ENCODE measurements around the gene FLRT2. TPM values are rescaled to one million over a fixed set of nuclear protein-coding genes. Genes with fewer than 3 reads are reported as not detected.

Gene FLRT2
- total and polyA plus RNA-seq, 9 of the 15 experiments (the other 6 are each of a cell fraction or from before 2014, with no cell fraction given), result 0.02 TPM; not detected in 8

DNA sequence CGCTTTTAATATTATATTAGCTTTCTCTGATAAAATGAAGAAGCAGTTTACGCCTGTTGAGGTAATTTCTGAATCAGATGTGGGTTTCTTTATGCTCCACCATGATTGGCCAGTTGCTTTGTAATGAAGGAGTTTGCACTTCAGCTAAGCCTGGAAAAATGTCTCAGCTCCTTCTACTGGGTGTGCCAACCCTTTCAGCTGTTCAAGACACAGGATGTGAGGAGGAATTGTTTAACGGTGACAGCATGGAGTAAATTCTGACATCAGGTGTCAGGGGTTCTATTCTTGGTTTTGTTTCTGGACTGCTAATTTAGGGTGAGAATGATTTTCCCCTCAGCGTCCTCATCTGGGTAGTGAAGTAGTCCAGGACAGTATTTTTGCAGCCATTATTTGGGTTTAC lies 43.5 kb downstream of the FLRT2 start (continued):
- TF ChIP-seq KLF6 (CRISPR knock-in tag; IDR thresholded peaks at IDR 0.05; ENCODE audit: borderline replicate concordance) (no peak), YBX1 (IDR thresholded peaks at IDR 0.05) (no peak), ZKSCAN3 (CRISPR knock-in tag; IDR thresholded peaks at IDR 0.05) (no peak), MEF2A (IDR thresholded peaks at IDR 0.05; ENCODE audit: control insufficient read depth, low read depth, low read length) (no peak)
- TF ChIP-seq, protein P1, sequence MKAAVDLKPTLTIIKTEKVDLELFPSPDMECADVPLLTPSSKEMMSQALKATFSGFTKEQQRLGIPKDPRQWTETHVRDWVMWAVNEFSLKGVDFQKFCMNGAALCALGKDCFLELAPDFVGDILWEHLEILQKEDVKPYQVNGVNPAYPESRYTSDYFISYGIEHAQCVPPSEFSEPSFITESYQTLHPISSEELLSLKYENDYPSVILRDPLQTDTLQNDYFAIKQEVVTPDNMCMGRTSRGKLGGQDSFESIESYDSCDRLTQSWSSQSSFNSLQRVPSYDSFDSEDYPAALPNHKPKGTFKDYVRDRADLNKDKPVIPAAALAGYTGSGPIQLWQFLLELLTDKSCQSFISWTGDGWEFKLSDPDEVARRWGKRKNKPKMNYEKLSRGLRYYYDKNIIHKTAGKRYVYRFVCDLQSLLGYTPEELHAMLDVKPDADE (conservative IDR thresholded peaks at IDR 0.05; ENCODE audit: control insufficient read depth, low read depth, low read length), result no peak

DNA sequence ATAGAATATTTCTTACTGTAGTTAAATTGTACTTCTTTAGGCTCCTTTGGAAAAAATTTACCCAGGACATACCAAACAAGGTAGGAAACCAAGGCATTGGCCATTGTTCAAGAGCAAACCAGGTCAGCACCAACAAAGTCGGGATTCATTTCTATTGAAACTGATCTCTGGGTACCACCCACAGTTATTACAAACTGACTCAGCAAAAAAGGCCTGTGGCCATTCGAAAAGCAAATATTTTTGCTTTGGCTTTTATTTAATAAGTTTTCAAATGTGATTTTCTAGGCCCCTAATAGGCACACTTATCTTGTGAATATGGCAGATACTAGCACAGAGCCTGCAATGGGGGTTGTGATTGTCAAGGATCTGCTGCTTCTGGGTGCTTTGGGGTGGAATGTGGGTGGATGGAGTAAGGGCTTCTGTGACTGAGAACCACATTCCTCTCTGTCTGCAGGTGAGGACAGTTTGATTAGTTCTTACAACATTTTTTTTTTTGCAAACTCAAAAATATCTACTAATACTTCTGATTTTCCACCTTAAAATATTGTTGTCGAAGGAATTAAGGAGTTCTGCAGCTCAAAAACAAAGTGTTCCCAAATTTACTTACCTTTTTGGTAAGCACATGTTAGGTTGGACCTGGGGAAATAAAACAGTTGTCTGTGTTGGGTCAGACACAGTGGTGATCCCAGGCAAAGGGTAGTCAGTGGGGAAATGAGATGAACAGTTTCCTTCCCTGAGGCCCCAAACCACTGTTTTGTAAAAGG lies 45.1 kb downstream of the FLRT2 start:
- DNase-seq (ENCODE audit: extremely low read depth in 1 of 4, low spot score in 3 of 4) (no peak), ATAC-seq (no peak), FAIRE-seq (no peak)
- no peak overlapping the region for H3K27ac ChIP-seq (ENCODE audit: extremely low read depth, low read depth, low read length)
- intact Hi-C loops (cut with micrococcal nuclease), result no loop called here
- no peaks in the 10 kb centered on the region for H3K4me1 ChIP-seq (replicated peaks in 1 of 2; ENCODE audit: control insufficient read depth in 2 of 2, insufficient read depth in 2 of 2, low read length in 2 of 2)
- H3K79me2 ChIP-seq (ENCODE audit: control insufficient read depth, insufficient read depth, low read length), result no peaks in the 10 kb centered on the region
- H4K20me1 ChIP-seq (replicated peaks; ENCODE audit: control insufficient read depth, insufficient read depth, low read length), result no peaks in the 10 kb centered on the region
- ChIA-PET POLR2A (no interaction called here), CTCF (ENCODE audit: low intra/inter-chr PET ratio) (no interaction called here)
- no peaks in the 10 kb centered on the region for H3K9me1 ChIP-seq (ENCODE audit: control insufficient read depth, insufficient read depth, low read length)
- no peak overlapping the region for H3K4me3 ChIP-seq
- H2AFZ ChIP-seq (ENCODE audit: low read depth, low read length), result no peak overlapping the region
- in situ Hi-C loops (cut with MboI), result no loop called here
- BruUV-seq (replicated peaks), result no TSS peak
- no peaks in the 10 kb centered on the region for H3K27me3 ChIP-seq (ENCODE audit: control insufficient read depth in 2 of 2, insufficient read depth in 2 of 2, low read length in 2 of 2)
- no peak overlapping the region for H3K4me2 ChIP-seq (ENCODE audit: insufficient read depth, low read length)
- no peak overlapping the region for H3K9ac ChIP-seq (ENCODE audit: insufficient read depth in 1 of 2, low read depth in 2 of 2, low read length in 2 of 2)
- H3K36me3 ChIP-seq (ENCODE audit: control insufficient read depth, insufficient read depth, low read length), result no peaks in the 10 kb centered on the region
- 0% methylated on average over 3 of the region's 3 CpGs for WGBS (ENCODE audit: insufficient coverage, low coverage, missing lambda C conversion rate)
- no peaks in the 10 kb centered on the region for H3K9me3 ChIP-seq (replicated peaks; ENCODE audit: control insufficient read depth, insufficient read depth, low read depth, low read length)
- TF ChIP-seq ZNF785 (CRISPR knock-in tag; IDR thresholded peaks at IDR 0.05), result no peak
- no peak for TF ChIP-seq KDM5B (IDR thresholded peaks at IDR 0.05; ENCODE audit: insufficient replicate concordance, low read depth, low read length)
- TF ChIP-seq, protein P2, sequence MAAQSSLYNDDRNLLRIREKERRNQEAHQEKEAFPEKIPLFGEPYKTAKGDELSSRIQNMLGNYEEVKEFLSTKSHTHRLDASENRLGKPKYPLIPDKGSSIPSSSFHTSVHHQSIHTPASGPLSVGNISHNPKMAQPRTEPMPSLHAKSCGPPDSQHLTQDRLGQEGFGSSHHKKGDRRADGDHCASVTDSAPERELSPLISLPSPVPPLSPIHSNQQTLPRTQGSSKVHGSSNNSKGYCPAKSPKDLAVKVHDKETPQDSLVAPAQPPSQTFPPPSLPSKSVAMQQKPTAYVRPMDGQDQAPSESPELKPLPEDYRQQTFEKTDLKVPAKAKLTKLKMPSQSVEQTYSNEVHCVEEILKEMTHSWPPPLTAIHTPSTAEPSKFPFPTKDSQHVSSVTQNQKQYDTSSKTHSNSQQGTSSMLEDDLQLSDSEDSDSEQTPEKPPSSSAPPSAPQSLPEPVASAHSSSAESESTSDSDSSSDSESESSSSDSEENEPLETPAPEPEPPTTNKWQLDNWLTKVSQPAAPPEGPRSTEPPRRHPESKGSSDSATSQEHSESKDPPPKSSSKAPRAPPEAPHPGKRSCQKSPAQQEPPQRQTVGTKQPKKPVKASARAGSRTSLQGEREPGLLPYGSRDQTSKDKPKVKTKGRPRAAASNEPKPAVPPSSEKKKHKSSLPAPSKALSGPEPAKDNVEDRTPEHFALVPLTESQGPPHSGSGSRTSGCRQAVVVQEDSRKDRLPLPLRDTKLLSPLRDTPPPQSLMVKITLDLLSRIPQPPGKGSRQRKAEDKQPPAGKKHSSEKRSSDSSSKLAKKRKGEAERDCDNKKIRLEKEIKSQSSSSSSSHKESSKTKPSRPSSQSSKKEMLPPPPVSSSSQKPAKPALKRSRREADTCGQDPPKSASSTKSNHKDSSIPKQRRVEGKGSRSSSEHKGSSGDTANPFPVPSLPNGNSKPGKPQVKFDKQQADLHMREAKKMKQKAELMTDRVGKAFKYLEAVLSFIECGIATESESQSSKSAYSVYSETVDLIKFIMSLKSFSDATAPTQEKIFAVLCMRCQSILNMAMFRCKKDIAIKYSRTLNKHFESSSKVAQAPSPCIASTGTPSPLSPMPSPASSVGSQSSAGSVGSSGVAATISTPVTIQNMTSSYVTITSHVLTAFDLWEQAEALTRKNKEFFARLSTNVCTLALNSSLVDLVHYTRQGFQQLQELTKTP (IDR thresholded peaks at IDR 0.05; ENCODE audit: low read depth in 1 of 2, partially characterized antibody in 2 of 2), result no peak
- TF ChIP-seq TCF7 (IDR thresholded peaks at IDR 0.05; ENCODE audit: borderline replicate concordance), result no peak
- no peak for TF ChIP-seq ZKSCAN8 (CRISPR knock-in tag; IDR thresholded peaks at IDR 0.05)
- no peak for TF ChIP-seq ZNF174 (CRISPR knock-in tag; IDR thresholded peaks at IDR 0.05)
- TF ChIP-seq, protein P3, sequence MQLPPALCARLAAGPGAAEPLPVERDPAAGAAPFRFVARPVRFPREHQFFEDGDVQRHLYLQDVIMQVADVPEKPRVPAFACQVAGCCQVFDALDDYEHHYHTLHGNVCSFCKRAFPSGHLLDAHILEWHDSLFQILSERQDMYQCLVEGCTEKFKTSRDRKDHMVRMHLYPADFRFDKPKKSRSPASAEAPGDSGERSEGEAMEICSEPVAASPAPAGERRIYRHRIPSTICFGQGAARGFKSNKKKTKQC (CRISPR knock-in tag; IDR thresholded peaks at IDR 0.05), result no peak
- no peak for TF ChIP-seq TAF1 (IDR thresholded peaks at IDR 0.05; ENCODE audit: control insufficient read depth, extremely low read depth, insufficient read depth, low read length, severe bottlenecking)

Data from K562 (cell line).